GM04503 (cell line): Measurements from ENCODE around the gene CALD1.
A peak's percentile ranks its signal among the peaks of the same experiment; 100 is the strongest.

Experiments
- DNase-seq: peaks from one replicate; pipeline ENCODE4 v3.0.0-alpha.2; 2012; ENCODE audit warnings: low read depth

The CALD1 gene

DNA sequence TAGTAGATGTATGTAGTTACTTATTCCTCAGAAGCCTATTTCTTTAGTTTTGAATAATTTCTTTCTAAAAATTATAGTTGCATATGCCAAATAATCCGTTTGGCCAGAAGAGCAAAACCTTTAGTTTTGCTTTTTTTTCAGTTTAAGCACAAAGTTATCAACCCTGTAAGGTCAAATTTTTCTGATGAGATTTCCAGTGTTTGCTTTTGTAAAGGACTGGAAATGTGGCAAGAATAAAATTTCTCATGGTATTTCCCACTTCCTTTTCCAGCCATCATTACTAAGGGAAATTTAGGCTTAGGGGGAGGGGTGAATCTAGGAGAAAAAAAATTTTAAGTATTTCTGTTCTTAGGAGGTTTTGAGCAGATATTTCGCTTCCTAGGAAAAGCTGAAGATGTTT lies 7.6 kb downstream of the CALD1 start:
- no peak for DNase-seq

DNA sequence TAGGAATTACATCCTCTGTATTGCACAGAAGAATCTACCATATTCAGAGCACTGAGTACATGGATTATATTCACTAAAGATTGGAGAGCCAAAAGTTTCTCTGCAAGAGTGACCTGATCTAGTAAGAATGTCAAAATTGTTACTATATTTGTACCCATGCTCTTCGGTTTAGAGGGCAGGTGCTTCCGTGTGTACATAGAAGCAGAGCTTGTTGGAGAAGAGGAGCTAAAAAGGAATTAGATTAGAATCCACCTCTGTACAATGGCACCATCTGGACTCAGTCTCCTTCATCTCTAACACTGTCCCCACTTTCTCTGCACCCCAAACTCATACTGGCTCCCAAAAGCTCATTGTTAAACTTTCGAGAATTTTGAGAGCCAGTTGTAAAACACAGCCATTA lies 8.3 kb downstream of the CALD1 start:
- DNase-seq = no peak

DNA sequence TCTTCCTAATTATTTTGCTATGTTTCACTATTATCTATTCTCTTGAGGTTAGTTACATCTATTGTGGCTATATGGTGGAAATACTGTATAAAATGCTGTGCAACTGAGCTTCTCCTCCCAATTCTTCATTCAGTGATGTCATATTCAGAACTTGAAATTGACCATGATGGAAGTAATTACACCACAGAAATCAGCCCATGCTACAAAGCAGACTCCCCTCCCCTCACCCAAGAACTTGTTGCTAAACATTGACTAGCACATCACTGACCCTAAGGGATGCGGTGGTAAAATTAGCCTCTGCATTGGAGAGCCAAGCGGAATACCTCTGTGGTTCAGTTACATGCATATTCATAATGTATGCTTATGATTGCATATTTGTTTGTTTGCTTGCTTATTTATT lies 8.8 kb downstream of the CALD1 start:
- DNase-seq = no peak

DNA sequence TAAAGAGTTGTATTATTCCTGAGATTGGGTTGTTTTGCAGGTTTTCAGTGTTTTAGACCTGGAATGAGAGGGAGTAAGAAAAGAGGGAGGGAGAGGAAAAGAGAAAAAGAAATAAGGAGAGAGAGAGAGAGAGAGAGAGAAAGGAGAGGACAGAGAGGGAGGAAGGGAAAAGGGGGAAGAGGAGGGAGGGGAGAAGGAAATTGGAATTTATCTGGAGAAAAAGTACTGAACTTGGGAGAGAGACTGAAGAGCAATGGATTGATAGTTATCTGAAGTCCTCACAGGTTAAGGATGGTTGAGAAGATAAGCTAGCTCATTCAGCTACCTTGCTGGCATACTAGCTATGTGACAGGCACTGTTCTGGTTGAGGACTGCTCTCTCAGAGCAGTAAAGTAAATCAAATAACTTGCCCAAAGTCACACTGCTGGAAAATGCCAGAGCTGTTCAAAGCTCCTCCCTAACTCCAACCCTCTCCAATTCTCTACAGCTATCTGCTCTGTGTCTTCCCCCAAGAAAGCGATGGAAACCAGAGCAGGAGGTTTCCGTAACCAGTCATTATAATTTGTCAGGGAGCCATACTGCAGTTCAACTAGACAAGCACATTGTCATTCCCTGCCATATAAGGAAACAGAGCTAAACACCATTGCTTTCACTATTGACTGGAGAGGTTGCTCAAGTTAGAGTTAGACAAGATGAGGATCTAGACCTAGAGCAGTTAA lies 10.7 kb downstream of the CALD1 start:
- DNase-seq = peak; percentile 39

DNA sequence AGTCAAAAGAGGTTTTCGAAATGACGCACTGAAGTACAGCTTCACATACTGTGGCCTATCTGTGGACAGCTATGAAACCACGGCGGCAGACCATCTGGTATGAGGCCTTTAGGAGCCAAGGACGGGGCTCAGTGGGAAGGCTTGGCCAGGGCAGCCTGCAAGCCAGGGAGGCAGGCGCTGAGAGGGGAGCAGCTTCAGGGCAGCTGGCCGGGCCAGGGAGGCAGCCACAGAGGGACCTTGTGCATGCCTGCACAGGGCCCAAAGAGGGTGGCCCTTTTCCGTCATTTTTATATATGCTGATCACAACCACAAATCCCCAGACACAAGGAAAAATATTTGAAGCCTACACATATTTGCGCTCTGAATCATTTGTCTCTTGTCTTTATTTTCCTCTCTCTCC lies 13.5 kb downstream of the CALD1 start:
- DNase-seq = no peak

DNA sequence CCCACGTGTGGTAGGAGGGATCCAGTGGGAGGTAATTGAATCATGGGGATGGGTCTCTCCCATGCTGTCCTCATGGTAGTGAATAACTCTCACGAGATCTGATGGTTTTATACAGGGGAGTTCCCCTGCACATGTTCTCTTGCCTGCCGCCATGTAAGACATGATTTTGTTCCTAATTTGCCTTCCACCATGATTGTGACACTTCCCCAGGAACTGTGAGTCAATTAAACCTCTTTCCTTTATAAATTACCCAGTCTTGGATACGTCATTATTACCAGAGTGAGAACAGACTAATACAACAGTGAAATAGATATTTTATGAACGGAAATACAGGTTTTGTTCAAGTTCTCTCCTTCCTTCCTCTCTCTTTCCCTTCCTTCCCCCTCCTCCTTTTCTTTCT lies 15.8 kb downstream of the CALD1 start:
- DNase-seq = no peak

DNA sequence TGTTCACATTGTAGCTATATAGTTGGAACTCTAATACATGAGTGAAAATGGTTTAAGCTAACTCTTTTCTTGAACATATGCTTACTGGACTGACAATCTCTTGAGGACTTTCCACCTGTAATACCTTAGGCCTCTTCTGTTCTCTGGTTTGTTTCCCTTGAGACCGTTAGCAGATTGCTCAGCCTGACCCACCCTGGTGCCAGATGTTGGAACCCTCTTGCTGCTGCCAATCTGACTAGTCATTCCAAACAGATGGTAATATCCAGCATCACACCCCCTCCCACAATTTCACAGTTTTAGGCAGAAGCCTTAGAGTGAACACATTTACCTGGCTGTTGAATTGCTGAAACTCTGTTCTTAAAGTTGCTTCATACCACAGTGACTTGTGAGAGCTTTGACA lies 18.7 kb downstream of the CALD1 start:
- DNase-seq = no peak

DNA sequence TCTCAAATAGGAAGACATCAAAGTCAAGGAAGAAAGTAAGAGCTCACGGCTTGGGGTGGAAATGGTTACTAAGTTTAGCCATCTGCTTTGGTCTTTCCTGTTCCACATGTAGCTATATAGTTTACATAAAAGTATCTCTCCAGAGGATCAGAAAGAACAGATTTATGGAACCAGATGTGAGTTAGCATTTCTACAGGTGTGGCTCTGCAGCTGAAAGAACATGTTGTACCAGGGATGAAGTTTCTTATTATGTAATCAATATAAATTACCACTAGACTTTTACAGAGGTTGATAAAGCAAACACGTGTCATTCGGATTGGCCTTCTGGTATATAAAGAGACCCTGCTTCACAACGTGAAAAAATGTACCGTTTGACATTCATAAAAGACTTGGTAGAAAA lies 19.9 kb downstream of the CALD1 start:
- DNase-seq = no peak

DNA sequence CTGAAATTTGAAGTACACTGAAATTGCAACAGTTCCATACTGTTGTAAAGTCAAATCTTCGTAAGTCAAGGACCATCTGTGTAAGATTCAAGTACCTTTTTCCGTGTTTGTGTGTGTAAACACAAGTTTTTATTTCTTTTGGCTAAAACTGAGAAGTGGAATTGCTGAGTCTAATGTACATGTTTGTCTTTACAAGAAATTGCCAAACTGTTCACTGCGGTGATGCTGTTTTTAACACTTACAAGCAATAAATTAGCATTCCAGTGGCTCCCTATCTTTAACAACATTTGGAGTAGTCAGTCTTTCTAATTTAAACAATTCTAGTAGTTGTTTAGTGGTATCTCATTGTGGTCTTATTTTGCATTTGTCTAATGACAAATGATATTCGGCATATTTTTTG lies 23.3 kb downstream of the CALD1 start:
- no peak for DNase-seq

DNA sequence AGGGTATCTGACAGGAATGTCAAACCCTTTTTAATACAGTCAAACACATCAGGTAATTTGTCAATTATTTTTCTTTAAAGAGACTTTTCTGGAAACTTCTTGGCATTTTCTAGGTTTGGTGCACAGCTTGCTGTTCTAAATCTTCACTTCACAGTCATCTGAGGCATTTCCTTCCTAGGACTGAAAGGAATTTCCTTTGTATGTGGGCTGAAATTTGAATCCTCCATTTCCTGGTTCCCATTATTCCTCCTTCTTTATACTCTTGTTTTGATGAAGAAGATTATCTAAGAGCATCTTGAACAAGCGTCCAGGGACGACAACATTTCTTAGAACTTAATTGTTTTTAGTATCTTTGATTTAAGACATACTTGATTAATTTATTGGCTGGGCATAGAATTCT lies 24.9 kb downstream of the CALD1 start:
- DNase-seq = no peak

DNA sequence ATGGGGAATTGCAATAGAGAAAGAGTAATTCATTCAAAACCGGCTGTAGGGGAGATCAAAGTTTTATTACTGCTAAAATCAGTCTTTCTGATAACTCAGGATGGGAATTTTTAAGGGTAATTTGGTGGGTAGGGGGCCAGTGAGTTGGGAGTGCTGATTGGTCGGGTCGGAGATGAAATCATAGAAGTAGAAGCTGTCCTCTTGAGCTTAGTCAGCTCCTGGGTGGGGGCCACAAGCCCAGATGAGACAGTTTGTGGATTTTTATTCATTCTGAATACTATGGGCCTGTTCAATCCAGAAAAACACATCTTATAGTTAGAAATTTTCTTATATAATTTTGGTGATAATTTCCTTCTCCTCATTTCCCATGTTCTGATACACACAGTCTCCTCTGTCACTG lies 25.4 kb downstream of the CALD1 start:
- no peak for DNase-seq

DNA sequence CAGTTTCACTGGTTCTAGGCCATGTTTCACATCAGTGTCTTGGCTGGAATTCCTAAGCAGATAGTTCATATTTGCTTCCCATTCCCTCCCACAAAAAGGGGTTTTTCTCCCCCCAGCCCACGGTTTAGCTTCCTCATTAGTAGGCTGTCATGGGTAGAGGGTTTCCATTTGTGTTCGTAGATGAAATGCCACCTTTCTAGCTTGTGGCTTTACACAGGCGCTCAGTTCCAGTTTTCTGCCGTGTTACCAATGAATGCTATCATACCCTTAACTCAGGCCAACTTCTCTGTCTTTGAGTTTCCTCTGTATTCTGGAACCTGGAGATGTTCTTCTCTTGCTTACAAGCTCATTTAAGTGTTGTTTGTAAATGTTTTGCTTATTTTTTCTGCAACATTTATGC lies 26.8 kb downstream of the CALD1 start:
- no peak for DNase-seq

DNA sequence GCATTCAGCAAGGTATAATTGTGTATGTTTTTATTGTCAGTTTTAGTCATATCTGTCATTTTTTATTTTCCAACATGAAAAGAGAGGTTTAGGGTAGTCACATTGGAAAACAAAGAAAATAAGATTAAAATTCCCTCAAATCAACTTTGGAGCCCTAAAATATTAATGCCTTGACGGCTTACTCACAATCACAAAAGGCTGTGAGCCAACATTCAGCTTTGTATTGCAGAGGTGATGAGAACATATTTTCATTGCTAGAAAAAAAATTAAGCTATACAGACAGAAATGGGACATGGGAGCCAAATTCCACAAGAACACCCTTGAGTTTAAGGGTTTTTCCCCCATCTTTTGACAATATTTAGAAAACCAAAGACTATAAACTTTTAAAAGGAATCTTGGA lies 30.2 kb downstream of the CALD1 start:
- no peak for DNase-seq

DNA sequence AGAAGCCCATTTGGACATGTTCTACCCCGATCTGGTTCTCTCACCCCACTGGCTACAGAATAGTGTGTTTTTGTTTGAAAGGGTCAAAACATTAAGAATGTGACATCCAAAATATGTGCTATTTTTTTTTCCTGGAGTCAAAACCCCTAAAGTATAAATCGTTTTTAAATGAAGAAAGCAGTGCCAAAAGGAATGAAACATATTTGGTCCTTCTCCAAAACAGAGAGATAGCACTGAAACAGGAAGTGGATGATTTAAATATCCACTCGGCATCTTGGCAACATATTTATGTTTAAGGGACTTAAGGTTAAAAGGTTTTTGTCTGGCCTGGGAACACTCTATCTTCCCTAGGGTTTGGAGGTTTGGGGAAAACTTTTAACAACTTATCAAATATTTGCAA lies 32.3 kb downstream of the CALD1 start:
- DNase-seq = no peak

DNA sequence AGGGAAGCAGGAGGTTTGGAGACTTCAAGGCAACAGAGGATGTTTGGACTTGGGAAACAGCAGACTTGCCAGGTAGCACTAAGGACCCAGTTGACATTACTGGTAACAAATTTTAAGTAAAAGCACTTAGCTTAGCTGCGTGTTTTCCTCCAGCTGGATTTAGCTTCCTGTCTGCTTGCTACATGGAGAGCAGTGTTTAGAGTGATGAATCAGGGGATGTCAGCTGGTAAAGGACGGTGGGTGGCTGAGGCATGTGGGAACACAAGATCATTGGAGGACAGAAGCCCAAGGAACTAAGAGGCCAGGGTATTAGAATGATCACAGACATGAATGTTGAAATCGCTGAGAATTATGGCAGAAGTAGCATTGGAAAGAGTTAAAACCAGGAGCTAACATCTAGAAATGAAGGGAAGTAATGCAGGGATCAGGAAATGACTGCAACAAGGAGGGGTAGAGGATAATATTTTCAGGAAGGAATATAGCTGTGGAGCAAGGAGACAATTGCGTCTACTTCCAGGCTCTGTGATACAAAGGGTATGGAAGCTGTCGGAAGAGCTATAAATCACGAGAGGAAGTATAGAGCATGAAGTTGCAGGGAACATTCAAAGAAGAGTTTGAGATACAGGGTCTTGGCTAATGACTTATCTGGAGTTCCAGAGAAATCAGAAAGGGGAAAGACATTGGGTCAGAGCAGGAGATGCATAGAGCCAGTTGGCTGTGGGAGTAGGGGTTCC lies 34.4 kb downstream of the CALD1 start:
- no peak for DNase-seq

DNA sequence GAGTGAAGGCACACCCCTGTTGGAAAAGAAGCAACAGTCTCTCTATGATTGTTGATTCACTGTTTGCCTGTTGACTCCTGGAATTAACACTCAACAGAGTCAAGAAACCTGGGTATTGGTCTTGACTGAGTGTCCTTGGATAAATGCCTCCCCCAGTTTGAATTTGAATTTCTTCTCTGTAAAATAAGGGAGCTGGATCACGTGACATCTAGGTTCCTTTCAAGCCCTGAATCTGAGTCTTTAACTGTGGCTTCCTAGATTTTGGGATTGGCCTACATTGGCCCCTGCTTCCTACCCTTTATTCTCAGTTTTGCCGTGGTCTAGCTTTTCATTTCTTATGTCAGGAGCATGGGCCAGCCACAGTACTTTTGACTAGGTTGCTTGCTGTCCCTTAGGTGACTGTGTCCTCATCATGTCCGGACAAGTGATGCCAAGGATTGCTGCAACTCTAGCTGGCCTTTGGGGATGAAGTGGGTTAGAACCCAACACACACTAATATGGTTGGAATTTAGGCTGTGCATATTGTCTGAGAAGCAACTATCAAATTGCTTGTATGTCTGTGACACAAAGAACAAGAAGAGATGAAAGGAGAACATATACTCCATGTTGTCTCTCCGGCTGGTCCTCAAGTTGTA lies 35.4 kb downstream of the CALD1 start:
- DNase-seq = no peak

DNA sequence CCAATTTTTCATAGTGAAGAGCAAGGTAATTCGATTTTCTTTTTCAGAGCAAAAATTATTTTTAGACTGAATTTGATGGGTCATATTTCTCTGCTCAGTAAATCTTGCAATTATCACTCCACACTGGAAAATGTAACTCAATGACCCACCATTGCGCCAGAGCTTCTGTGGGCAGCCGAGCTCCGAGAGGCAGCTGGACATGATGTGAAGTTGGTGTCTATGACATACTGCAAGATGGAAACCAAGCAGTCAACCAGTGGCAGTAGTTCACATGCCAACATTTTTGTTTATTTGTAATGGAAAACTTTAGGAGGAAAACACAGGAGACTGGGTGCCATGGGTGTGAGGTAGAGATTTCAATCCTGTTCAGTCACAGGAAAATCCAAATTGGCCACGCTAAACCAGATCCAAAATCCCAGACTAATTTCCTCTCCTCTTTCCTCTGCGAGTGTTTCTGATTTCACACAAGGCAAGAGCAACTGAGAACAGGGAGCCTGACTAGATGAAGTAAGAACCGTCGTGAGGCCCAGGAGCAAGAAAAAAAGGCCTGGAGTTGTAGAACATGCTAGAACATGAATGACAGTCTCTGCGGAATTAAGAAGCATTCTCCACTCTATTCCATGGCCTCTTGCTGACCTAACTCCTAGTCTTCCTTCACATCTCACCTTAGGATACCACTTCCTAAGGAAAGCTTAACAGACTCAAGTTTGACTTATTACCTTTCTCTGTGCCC lies 39.3 kb downstream of the CALD1 start:
- no peak for DNase-seq

DNA sequence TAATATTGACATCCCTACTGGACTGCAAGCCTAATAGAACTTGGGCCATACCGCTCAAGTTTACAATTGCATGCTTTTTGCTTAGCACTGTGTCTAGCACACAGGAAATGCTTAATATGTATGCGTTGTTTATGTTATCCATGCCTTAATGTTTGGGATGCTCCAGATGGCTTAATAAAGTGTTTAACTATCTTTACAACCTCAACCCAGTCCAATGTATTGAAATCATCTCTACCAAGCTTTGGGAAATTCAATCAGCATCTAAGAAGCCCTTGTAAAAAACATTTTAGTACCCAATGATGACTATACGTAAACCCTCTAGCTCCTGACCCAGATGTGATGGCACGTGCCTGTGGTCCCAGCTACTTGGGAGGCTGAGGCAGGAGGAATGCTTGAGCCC lies 40.0 kb downstream of the CALD1 start:
- no peak for DNase-seq

DNA sequence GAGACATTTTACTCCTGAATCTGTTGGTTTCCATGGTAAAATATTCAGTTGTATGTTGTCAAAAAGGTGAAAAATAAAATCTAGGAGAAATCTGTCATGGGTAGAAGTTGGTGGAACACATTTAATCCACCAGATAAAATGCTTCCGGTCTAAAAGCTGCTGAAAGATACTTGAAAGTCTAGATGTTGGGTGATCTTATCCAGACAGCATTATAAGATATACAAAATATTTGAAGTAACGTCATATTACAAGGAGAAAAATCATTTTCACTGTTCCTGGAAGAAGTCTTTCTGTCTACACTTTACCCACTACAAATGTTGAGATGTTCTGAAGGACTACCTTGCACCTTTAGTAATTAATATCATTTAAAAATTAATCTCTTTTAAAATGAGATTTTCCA lies 40.9 kb downstream of the CALD1 start:
- DNase-seq = no peak

DNA sequence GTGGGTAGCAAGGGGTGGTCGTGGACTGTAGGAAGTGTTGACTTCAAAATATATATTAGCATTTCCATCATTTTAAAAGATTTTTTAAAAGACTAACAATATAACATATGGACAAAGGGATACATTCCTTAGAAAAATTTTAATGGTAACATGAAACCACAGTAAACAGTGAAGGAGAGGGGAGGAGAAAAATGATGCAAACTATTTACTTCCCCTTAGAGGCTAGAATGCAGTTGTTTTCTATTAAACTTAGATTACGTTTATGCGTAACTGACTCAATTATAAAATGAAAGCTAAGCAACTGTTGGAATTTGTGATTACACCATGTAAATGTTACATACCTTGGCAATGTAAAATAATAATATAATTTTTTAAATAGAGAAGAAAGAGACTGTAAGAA lies 41.3 kb downstream of the CALD1 start:
- DNase-seq = no peak

DNA sequence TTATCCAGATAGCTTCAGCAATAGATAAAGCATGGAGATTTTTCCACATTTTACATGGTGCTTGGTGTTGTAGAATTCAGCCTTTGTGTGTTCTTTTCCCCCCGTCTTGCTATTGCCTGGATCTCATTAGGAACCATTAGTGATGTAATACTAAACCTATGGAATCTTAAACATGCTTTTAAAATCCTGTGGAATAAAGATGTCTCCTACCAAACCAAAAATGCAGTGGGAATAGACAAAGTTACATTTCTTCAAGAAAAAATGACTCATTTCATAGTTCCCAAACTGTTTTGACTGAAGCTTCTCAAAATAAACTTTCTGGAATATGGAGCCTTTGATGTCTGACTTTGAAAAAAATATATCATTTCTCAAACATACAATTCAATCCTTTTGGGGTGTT lies 44.0 kb downstream of the CALD1 start:
- no peak for DNase-seq

DNA sequence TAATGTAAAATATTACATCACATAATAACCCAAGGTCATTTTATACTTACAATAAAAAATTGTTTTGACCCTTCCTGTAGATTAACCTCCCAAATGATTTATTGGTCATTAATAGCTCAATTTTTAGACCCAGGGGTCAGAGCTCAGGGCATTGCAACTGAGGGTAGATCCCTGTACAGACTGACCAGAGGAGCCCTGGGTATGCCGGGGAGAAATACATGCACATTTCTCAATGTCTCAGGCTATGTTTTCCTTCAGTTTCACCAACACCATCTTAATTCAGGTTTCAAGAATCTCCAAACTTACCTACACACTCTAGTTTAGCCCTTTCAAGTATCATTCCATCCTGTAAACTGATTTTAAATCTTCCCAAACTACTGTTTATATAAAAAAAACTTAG lies 46.2 kb downstream of the CALD1 start:
- no peak for DNase-seq

DNA sequence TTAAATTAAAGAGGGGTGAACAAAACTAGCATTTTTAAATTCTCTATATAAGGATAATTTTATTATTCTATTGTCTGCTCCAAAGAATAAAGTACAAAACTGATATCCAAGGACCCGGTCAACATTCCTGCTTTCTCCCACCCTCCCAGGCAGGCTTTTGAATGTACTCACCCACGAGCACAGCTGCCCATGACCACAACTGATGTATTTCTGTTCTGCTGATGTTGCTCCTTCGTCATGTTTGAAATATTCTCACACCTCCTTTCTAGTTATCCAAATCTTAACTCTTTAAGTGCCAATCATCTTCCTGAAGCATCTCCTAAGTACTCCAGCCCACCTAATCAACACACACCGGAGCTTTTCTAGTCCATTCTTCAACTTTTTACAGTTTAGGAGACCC lies 46.7 kb downstream of the CALD1 start:
- no peak for DNase-seq
